ENCODE data around the gene TYMS. TPM values are rescaled to one million over a fixed set of nuclear protein-coding genes. Genes with fewer than 3 reads are reported as not detected.

TYMS gene
- total RNA-seq, 2 experiments from 2014 or later, result 90.7 to 196 TPM

- Histone ChIP-seq H3K4me1 (ENCODE audit: insufficient read depth, low read length, poor library complexity, severe bottlenecking) (no peaks in the 10 kb centered on the region), H3K9me3 (ENCODE audit: low read length) (no peaks in the 10 kb centered on the region), H3K27ac (ENCODE audit: low read depth, low read length, poor library complexity, severe bottlenecking) (no peak overlapping the region), H3K4me3 (ENCODE audit: low read depth, low read length, poor library complexity, severe bottlenecking) (no peak overlapping the region), H2AFZ (ENCODE audit: low read length) (no peak overlapping the region), H3K4me2 (ENCODE audit: low read length) (no peak overlapping the region), H4K20me1 (ENCODE audit: insufficient read depth, low read length) (no peaks in the 10 kb centered on the region), H3K36me3 (ENCODE audit: insufficient read depth, low read length) (peaks cover 86% of the 10 kb centered on the region), H3K9me2 (ENCODE audit: insufficient read depth, low read length) (no peaks in the 10 kb centered on the region), H3K79me2 (ENCODE audit: insufficient read depth, low read depth, low read length) (no peaks in the 10 kb centered on the region)
- DNase-seq (ENCODE audit: low spot score), result no peak
- TF ChIP-seq EZH2phosphoT487 (IDR thresholded peaks at IDR 0.05; ENCODE audit: borderline replicate concordance, low read depth, low read length) (no peak), CTCF (conservative IDR thresholded peaks at IDR 0.05; ENCODE audit: low read length) (no peak)
- CTCF ChIA-PET (ENCODE audit: unreplicated experiment), result no interaction called here
- POLR2A ChIA-PET, result no interaction called here
- BruUV-seq (replicated peaks), result no TSS peak
- intact Hi-C loops (cut with micrococcal nuclease; ENCODE audit: unreplicated experiment), result no loop called here
Measured at GRCh38 chr18:675307-675706, 17.9 kb downstream of the TYMS start.

GRCh38 chr18:676069-676468, 18.6 kb downstream of the TYMS start:
- Histone ChIP-seq H2AFZ (ENCODE audit: low read length) (no peak overlapping the region), H3K9me2 (ENCODE audit: insufficient read depth, low read length) (no peaks in the 10 kb centered on the region), H3K4me1 (ENCODE audit: insufficient read depth, low read length, poor library complexity, severe bottlenecking) (no peaks in the 10 kb centered on the region), H4K20me1 (ENCODE audit: insufficient read depth, low read length) (no peaks in the 10 kb centered on the region), H3K9me3 (ENCODE audit: low read length) (no peaks in the 10 kb centered on the region), H3K36me3 (ENCODE audit: insufficient read depth, low read length) (peaks cover 79% of the 10 kb centered on the region), H3K27ac (ENCODE audit: low read depth, low read length, poor library complexity, severe bottlenecking) (no peak overlapping the region), H3K4me3 (ENCODE audit: low read depth, low read length, poor library complexity, severe bottlenecking) (no peak overlapping the region), H3K79me2 (ENCODE audit: insufficient read depth, low read depth, low read length) (no peaks in the 10 kb centered on the region), H3K4me2 (ENCODE audit: low read length) (no peak overlapping the region)
- no TSS peak for BruUV-seq (replicated peaks)
- ChIA-PET POLR2A (no interaction called here), CTCF (ENCODE audit: unreplicated experiment) (no interaction called here)
- intact Hi-C loops (cut with micrococcal nuclease; ENCODE audit: unreplicated experiment), result no loop called here
- TF ChIP-seq CTCF (conservative IDR thresholded peaks at IDR 0.05; ENCODE audit: low read length) (no peak), EZH2phosphoT487 (IDR thresholded peaks at IDR 0.05; ENCODE audit: borderline replicate concordance, low read depth, low read length) (no peak)
- DNase-seq (ENCODE audit: low spot score), result no peak

- Histone ChIP-seq H3K79me2 (ENCODE audit: insufficient read depth, low read depth, low read length) (no peaks in the 10 kb centered on the region), H3K9me2 (ENCODE audit: insufficient read depth, low read length) (no peaks in the 10 kb centered on the region), H3K4me3 (ENCODE audit: low read depth, low read length, poor library complexity, severe bottlenecking) (no peak overlapping the region), H3K36me3 (ENCODE audit: insufficient read depth, low read length) (peaks cover 72% of the 10 kb centered on the region), H3K4me1 (ENCODE audit: insufficient read depth, low read length, poor library complexity, severe bottlenecking) (no peaks in the 10 kb centered on the region), H3K27ac (ENCODE audit: low read depth, low read length, poor library complexity, severe bottlenecking) (no peak overlapping the region), H3K4me2 (ENCODE audit: low read length) (no peak overlapping the region), H4K20me1 (ENCODE audit: insufficient read depth, low read length) (no peaks in the 10 kb centered on the region), H3K9me3 (ENCODE audit: low read length) (no peaks in the 10 kb centered on the region), H2AFZ (ENCODE audit: low read length) (no peak overlapping the region)
- CTCF ChIA-PET (ENCODE audit: unreplicated experiment), result no interaction called here
- POLR2A ChIA-PET, result no interaction called here
- TF ChIP-seq CTCF (conservative IDR thresholded peaks at IDR 0.05; ENCODE audit: low read length), result no peak
- no peak for TF ChIP-seq EZH2phosphoT487 (IDR thresholded peaks at IDR 0.05; ENCODE audit: borderline replicate concordance, low read depth, low read length)
- no peak for DNase-seq (ENCODE audit: low spot score)
- intact Hi-C loops (cut with micrococcal nuclease; ENCODE audit: unreplicated experiment), result no loop called here
- BruUV-seq (replicated peaks), result no TSS peak
Measured at GRCh38 chr18:676736-677135, 19.3 kb downstream of the TYMS start.

Data from OCI-LY7 (cell line).